Kidney glomerular epithelial cell (primary cell): ENCODE measurements around the gene SMAD7.

Experiments
- DNase-seq: peaks from one replicate; lab custom pipeline; 2025; lab: John Stamatoyannopoulos, UW

The SMAD7 gene

GRCh38 chr18:48944634-48945033 is 6.1 kb downstream of the SMAD7 start:
- no peak for DNase-seq

- DNase-seq, result no peak
Observed at GRCh38 chr18:48943736-48944527, 6.8 kb downstream of the SMAD7 start.

DNA sequence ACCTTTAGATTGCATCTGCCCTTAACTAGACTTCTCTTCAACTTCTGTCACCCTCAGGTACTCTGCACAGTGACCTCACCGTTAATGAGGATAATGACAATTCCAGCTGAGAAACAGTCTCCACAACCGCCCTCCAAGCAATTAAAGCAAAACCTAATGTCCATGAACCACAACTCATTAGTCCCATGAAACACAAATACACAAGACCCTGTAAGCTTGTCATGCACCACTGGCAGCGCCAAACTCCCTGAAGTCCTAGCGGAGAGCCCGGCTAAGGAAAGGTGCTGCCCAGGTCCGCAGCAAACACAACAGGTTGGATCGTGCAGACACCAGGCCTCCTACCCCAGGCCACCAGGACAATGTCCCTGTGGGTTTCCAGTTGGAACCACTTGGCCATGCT is 7.4 kb downstream of the SMAD7 start:
- no peak for DNase-seq

DNA sequence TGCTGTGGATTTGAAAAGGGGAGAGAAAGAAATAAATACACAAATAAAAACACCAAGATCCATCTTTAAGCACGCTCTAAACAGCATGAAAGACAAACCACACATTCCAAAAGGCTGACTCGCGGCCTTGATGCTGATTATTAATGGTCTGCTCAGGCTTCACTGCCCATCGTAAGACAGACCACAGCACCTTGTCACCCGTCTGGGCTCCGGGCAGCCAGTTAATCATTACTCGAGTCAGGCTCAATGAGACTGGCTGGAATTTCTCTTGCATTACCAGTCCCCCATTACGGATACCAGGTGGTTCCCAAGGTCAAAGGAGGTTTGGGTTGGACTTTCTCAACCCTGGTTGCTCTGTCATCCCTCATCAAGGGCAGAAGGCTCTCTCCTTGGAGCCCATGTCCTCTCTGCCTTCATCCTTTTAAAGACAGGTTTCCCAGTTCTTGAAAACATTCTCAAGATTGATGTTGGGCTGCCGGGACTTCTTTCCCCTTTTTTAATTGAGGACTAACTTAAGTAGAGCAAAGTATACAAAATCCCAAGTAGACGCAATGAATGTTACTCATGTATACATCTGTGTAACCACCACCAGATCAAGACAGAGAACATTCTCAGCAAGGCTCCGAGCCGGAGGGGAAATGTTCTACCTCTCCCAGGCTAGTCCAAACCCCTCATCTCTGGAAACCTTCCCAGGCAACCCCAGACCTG is 8.1 kb downstream of the SMAD7 start:
- peak; percentile 99 for DNase-seq

DNA sequence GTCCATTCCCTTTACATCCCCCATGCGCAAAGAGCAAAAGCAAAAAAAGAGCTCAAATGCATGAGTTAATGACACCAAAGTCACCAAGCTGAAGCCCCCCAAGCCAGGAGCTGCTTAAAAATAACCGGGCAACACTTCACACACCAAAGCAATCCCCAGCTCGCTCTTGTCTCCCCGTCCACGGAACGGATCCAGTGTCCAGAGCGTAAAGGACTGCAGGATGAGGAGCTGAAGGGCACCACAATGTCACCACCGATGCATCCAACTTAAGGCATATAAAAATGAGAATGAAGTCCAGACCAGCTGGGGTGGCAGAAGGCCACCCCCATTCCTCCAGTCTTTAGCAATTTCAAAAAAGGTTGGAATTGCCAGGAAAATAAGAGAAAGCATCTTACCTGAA is 8.7 kb downstream of the SMAD7 start:
- DNase-seq, result no peak

DNA sequence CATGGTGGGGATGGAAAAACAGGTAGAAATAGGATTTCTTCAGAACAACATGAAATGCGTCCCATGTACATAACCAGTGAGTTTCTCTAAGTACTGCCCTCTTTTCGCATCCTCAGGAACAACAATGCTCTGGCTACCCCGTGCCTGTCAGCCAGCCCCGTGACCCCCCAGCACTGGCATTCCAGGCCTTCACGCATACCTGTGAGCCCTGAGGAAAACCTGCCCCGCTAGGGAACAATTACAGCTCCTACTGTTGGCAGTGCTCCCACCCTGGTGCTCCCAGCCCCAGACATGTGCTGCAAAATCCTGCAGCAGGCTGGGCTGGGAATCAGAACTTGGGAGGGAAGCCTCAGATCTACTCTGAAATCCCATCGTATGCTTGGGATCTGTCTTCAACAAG is 9.1 kb downstream of the SMAD7 start:
- no peak for DNase-seq

DNA sequence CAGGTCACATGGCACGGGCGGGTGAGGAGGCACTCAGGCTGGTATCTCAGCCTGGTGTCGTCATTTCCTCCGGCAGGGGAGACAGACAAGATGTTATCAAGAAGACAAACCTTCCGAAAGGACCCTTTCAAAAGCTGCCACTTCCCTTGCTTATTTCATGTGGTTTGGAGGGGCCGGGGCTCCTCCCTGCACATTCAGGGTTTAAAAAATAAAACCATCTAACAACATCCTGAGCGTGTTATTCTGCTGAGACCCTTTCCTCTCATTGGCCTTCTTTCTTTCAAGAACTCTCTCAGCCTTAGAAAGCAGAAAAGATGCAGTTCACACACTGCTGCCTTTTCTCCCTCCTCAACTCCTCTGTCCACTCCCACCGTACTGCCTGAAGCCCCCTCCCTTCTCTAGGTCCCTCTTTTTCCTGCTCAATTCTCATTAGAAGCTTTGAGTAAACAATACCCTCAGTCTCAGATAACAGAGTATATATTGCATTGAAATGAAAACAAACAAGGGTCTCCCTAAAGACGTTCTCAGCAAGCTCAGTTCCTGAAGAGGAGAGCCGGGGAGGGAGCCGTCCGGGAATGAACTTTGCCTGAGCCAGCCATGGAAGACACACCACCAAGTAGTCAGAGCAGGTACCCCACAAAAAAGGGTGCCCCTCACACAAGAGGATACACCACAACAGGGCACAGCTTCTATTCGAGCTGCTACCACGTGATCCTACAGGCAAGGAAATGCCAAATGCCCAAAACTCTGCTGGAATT is 9.7 kb downstream of the SMAD7 start:
- no peak for DNase-seq

- DNase-seq, result no peak
Observed at GRCh38 chr18:48939205-48940097, 11.3 kb downstream of the SMAD7 start.

DNA sequence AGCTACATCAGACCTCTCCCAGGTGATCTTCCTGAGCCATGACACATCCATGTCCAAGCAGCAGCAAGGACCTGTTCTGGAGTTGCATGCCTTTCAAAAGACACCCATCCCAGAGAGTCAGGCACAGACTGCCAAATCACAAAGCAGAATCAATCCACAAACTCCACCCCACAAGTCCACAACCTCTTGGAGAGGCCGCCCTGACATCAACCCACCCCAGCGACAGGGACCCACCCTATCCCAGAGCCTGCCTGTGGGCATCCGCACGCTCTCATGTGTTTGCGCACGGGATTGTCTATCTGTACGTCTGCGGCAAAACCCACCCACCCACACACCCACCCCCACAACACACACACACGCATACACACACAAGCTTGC is 11.9 kb downstream of the SMAD7 start:
- no peak for DNase-seq

DNA sequence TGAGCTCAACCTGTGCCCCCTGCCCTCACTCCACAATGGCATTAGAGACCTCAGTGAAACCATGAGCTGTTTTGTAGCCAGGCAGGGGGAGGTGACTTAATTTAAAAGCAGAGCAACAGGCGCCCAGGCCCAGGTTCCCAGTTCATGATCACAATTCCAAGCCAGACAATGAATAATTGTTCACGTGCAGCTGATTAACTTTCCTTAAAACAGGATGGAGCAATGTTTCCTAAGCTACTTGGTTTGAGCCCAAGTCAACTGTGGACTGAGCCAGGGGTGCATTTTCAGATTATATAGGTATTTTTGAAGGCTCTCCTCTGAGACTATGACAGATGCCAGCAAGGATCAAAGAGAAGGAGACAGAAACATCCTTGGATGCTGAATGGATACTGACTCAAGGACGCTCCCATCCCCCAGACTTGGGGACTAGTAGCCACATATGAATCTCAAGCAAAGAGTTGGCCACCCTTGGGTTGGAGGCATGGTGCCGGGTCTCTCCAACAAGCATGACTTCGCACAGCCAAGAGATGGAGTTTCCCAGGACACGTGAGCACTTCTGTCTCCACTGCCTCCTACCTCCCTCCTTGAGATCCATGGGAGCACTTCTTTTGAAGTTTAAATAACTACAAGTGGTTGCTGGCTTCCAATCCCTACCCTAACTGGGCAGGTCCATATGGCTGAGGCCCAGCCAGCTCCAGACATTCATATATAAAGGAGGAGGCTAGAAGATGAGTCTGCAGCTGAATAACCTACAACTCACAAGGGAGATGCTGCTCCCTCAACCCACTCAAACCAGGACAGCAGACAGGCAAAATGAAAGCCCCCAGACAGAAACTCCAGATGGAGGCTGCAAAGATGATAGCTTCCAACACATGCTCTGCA is 12.7 kb downstream of the SMAD7 start:
- no peak for DNase-seq

DNA sequence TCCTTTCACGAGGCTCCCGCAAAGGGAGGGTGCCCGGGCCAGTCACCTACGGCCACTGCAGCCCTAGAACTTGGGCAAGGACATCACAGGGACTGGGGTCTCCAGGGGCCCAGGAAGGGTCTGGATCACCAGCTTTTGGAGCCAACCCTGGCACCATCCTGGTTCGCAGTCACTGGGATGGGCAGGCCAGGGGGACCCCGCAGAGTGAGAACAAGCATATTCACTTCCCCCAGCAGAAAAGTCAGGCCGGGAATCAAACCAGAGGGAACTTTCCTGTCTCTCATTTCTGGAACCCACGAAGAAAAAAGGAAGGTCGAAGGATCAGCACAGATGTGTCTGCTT is 15.4 kb downstream of the SMAD7 start:
- no peak for DNase-seq

DNA sequence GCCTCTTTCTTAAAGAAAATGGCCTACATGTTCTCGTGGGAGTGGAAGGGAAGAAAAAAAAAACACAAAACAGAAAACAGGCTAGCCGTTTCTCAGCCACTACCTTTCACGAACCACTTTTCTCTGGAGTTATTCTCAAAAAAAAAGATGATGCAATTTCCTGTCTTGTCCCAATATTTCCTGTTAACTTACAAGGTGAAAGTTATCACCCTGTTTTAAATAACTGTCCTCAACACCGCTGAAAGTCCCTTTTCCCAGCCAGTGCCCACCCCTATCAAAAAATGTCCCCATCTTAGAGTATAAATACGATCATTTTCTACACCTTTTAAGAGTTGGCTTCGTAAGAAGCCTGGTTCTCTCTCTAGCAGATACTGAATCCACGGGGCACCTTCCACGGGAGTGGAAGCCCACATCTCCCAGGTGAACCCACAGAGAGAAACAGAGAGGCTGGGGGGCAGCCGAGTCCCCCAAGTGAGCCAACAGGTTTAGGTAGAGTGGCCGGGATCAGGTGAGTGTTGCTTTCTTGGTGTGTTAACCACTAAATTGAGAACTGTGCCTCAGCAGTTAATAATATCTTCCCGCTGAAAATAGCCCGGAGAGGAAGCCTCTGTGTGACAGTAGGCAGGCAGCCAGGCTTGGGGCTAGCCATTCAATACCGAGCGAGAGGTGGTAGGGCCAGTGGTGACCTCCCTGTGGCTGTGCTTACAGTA is 15.9 kb downstream of the SMAD7 start:
- no peak for DNase-seq

- no peak for DNase-seq
Observed at GRCh38 chr18:48934415-48934722, 16.4 kb downstream of the SMAD7 start.

- no peak for DNase-seq
Observed at GRCh38 chr18:48933578-48934414, 17.0 kb downstream of the SMAD7 start.

GRCh38 chr18:48932822-48933510 is 17.8 kb downstream of the SMAD7 start:
- peak; percentile 24 for DNase-seq

DNA sequence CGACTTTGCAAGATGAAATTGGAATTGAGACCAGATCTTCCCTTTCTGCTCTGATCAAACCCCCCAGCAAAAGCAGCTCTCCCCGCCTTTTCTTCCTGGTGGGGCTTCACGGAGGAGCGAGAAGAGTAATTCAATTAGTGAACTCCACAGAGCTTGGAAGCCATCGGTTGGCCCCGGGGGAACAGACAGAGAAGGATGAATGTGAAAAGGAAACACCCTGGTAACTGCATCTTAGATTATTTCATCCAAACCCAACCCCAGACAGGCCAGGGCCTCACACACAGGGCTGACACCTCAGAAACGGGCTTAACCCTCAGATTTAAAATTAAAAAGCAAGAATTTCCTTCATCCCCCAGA is 18.3 kb downstream of the SMAD7 start:
- DNase-seq, result no peak

DNA sequence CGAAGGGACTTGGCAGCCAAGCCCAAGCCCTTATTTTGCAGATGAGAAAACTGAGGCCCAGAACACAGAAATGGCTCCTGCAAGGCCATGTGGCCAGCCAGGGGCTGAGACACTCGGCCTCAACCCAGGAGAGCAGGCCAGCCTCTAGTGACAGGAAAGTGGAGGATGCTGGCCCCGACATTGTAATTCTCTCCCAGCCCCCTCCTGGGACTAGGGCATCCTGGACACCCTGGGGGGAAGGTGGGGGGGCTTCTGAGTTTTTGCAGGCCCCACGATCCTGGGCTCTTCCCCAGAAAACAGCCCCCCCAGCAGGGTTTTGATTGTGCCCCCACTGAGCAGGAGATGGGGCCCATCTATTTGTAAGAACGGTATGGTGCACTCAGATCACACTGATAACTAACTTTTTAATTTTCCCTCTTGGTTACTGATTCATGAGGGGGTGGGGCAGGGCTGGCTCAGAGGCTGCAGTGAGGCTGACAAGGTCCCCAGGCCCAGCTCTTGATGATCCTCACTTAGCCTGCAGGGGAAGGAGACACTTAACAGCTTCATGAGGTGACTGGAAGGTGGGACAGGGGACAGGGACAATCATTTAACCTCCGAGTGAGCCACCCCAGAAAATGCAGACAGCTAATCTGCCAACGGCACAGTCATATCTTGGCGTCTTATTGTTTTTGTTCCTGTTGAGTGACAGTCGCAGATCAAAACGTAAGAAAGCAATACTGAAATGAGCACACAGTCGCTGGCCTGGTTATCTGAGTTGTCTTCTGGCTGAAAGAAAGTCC is 18.9 kb downstream of the SMAD7 start:
- peak; percentile 32 for DNase-seq

DNA sequence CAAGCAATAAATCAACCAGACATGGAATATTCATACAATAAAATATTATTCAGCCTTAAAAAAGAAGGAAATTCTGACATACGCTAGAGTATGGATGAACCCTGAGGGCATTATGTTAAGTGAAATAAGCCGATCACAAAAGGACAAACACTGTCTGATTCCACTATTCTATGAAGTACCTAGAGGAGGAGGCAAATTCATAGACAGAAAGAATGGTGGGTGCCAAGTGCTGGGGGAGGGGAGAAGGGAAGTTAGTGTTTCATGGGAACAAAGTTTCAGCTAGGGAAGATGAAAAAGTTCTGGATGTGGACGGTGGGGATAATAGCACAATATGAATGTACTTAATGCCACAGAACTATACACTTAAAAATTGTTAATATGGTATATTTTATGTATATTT is 19.8 kb downstream of the SMAD7 start:
- DNase-seq, result no peak
